ENCODE measurements around the gene PRPSAP2. TPM values are rescaled to one million over a fixed set of nuclear protein-coding genes. Genes with fewer than 3 reads are reported as not detected.

PRPSAP2 gene
- total RNA-seq, 6 donors from 2014 or later, result 16.6 to 39.8 (median 29.2) TPM

- Histone ChIP-seq H3K9me3 (no peaks in the 10 kb centered on the region), H3K4me1 (peaks cover 2 to 8% (median 6%) of the 10 kb centered on the region in 4 donors), H3K27me3 (no peaks in the 10 kb centered on the region), H3K36me3 (no peaks in the 10 kb centered on the region), H3K27ac (no peak overlapping the region), H3K4me3 (no peak overlapping the region)
- DNase-seq (no peak), ATAC-seq (ENCODE audit: low FRiP score in 2 of 2) (peak in 1 of 2 donors; percentile 45)
- WGBS, 2 donors, result 38 to 69% methylated on average over 1 of the region's 1 CpG
- TF ChIP-seq EP300 (IDR thresholded peaks at IDR 0.05) (no peak), POLR2AphosphoS5 (IDR thresholded peaks at IDR 0.05) (no peak), POLR2A (IDR thresholded peaks at IDR 0.05) (no peak), CTCF (IDR thresholded peaks at IDR 0.05) (no peak)
Observed at GRCh38 chr17:18850679-18851078, 7.3 kb upstream of the PRPSAP2 start.

GRCh38 chr17:18851201-18851600 lies 6.7 kb upstream of the PRPSAP2 start:
- DNase-seq, result peak; percentile 27 to 42
- peak in 1 of 2 donors; percentile 35 for ATAC-seq (ENCODE audit: low FRiP score in 2 of 2)
- H3K27me3 ChIP-seq, result no peaks in the 10 kb centered on the region
- H3K4me3 ChIP-seq, result no peak overlapping the region
- H3K9me3 ChIP-seq, result no peaks in the 10 kb centered on the region
- no peaks in the 10 kb centered on the region for H3K36me3 ChIP-seq
- TF ChIP-seq CTCF (IDR thresholded peaks at IDR 0.05) (no peak), EP300 (IDR thresholded peaks at IDR 0.05) (no peak), POLR2AphosphoS5 (IDR thresholded peaks at IDR 0.05) (no peak), POLR2A (IDR thresholded peaks at IDR 0.05) (no peak)
- no peak overlapping the region for H3K27ac ChIP-seq
- peaks cover 4 to 10% (median 8%) of the 10 kb centered on the region in 4 donors for H3K4me1 ChIP-seq
- 69 to 70% methylated on average over 3 of the region's 3 CpGs for WGBS, 2 donors

GRCh38 chr17:18854956-18855355 lies 3.0 kb upstream of the PRPSAP2 start:
- Histone ChIP-seq H3K4me1 (peaks cover 16 to 35% (median 22%) of the 10 kb centered on the region in 4 donors), H3K9me3 (no peaks in the 10 kb centered on the region), H3K27ac (no peak overlapping the region), H3K27me3 (no peaks in the 10 kb centered on the region), H3K4me3 (no peak overlapping the region), H3K36me3 (no peaks in the 10 kb centered on the region)
- no peak for DNase-seq
- ATAC-seq (ENCODE audit: low FRiP score in 2 of 2), result no peak
- WGBS, 2 donors, result 91 to 93% methylated on average over 7 of the region's 7 CpGs
- TF ChIP-seq POLR2AphosphoS5 (IDR thresholded peaks at IDR 0.05) (no peak), POLR2A (IDR thresholded peaks at IDR 0.05) (no peak), CTCF (IDR thresholded peaks at IDR 0.05) (no peak), EP300 (IDR thresholded peaks at IDR 0.05) (no peak)

- no peaks in the 10 kb centered on the region for H3K27me3 ChIP-seq
- peak overlapping the region; percentile 55 to 85 (median 76) for H3K27ac ChIP-seq
- peak in 1 of 2 donors; percentile 95 for DNase-seq
- peak; percentile 94 to 95 for ATAC-seq (ENCODE audit: low FRiP score in 2 of 2)
- TF ChIP-seq POLR2AphosphoS5 (IDR thresholded peaks at IDR 0.05) (peak; percentile 70 to 98), EP300 (IDR thresholded peaks at IDR 0.05) (peak in 1 of 4 donors; percentile 15), CTCF (IDR thresholded peaks at IDR 0.05) (no peak), POLR2A (IDR thresholded peaks at IDR 0.05) (peak in 2 of 4 donors; percentile 86 to 93)
- peaks cover 19 to 44% (median 22%) of the 10 kb centered on the region in 4 donors for H3K4me1 ChIP-seq
- H3K36me3 ChIP-seq, result no peaks in the 10 kb centered on the region
- no peaks in the 10 kb centered on the region for H3K9me3 ChIP-seq
- 0% methylated on average over 14 to 29 of the region's 29 CpGs for WGBS, 2 donors
- peak overlapping the region; percentile 38 to 57 (median 50) for H3K4me3 ChIP-seq
Observed at GRCh38 chr17:18855831-18856569, 1.9 kb upstream of the PRPSAP2 start.

All from upper lobe of left lung (tissue), 6 donors.